Common myeloid progenitor, CD34-positive (primary cell): Measurements from ENCODE around the gene B4GALNT4.
"Not testable (repeated sequence)": the region's sequence is repeated elsewhere in the genome, so short reads cannot be mapped to it uniquely, and the experiment has no call there.

Experiments
- CTCF ChIA-PET: fragments of 350-600 bp; sonication (Branson Sonifier 250); formaldehyde crosslinking; loops from one replicate; lab custom pipeline; 2021; ENCODE audit warnings: antibody characterized with exemption; lab: Charles Lee
- POLR2A ChIA-PET: fragments of 350-600 bp; sonication (Branson Sonifier 250); formaldehyde crosslinking; loops from one replicate; lab custom pipeline; 2021; ENCODE audit warnings: antibody characterized with exemption; lab: Charles Lee
- DNase-seq, 3 donors: peaks; one replicate each; pipeline versions ENCODE4 v3.0.0 to v3.0.0-alpha.2; 2013
- H3K27ac ChIP-seq, 2 experiments: 1 replicate in 1 of 2; 2 replicates in 1 of 2; pipeline ENCODE4 v1.7.0; 2013; ENCODE audit warnings: inconsistent platforms in 2 of 2, low read length in 2 of 2, mild to moderate bottlenecking in 2 of 2, low read depth in 1 of 2, moderate library complexity in 1 of 2; ENCODE audit not compliant: severe bottlenecking in 2 of 2, insufficient read depth in 1 of 2, poor library complexity in 1 of 2
- H3K27me3 ChIP-seq, 5 experiments: replicated peaks in 2 of 5; 1 replicate in 3 of 5; 2 replicates in 2 of 5; pipeline versions ENCODE4 v1.6.1 to v1.7.0; 2013; ENCODE audit warnings: low read length in 4 of 5, mild to moderate bottlenecking in 2 of 5, moderate library complexity in 2 of 5, inconsistent platforms in 1 of 5; ENCODE audit not compliant: insufficient read depth in 5 of 5, control insufficient read depth in 4 of 5
- H3K36me3 ChIP-seq, 4 experiments: 1 replicate in 2 of 4; 2 replicates in 2 of 4; pipeline versions ENCODE4 v1.6.1 to v1.7.0; 2013; ENCODE audit warnings: low read length in 3 of 4, control low read depth in 1 of 4, mild to moderate bottlenecking in 1 of 4; ENCODE audit not compliant: control insufficient read depth in 4 of 4, insufficient read depth in 4 of 4
- H3K4me1 ChIP-seq, 4 experiments: 1 replicate in 3 of 4; 2 replicates in 1 of 4; pipeline versions ENCODE4 v1.6.1 to v1.7.1; 2013; ENCODE audit warnings: low read length in 3 of 4, mild to moderate bottlenecking in 3 of 4, control low read depth in 1 of 4, inconsistent platforms in 1 of 4, moderate library complexity in 1 of 4; ENCODE audit not compliant: control insufficient read depth in 4 of 4, insufficient read depth in 4 of 4; ENCODE audit errors: control extremely low read depth in 1 of 4
- H3K4me3 ChIP-seq, 7 experiments: 1 replicate in 4 of 7; 2 replicates in 3 of 7; pipeline versions ENCODE4 v1.5.1 to v1.7.0; 2013; ENCODE audit warnings: mild to moderate bottlenecking in 7 of 7, low read length in 6 of 7, moderate library complexity in 6 of 7, inconsistent platforms in 2 of 7, low read depth in 2 of 7, control low read depth in 1 of 7; ENCODE audit not compliant: insufficient read depth in 4 of 7, control insufficient read depth in 1 of 7; ENCODE audit errors: extremely low read depth in 1 of 7
- H3K9me3 ChIP-seq, 5 experiments: 1 replicate in 4 of 5; 2 replicates in 1 of 5; pipeline versions ENCODE4 v1.6.1 to v1.7.1; 2013; ENCODE audit warnings: low read length in 4 of 5, mild to moderate bottlenecking in 2 of 5, inconsistent platforms in 1 of 5, low read depth in 1 of 5, moderate library complexity in 1 of 5; ENCODE audit not compliant: control insufficient read depth in 4 of 5, insufficient read depth in 2 of 5; ENCODE audit errors: control extremely low read depth in 1 of 5
- WGBS: methylation state at CpG from one replicate; pipeline ENCODE4 v1.1.5; 2013; ENCODE audit not compliant: insufficient coverage; 5-methylcytosine and 5-hydroxymethylcytosine counted together

The B4GALNT4 gene

GRCh38 chr11:399731-400211 is 30.5 kb downstream of the B4GALNT4 start:
- DNase-seq: peak in 1 of 3 donors; percentile 13
- H3K4me3 ChIP-seq: no peak overlapping the region
- H3K36me3 ChIP-seq: no peaks in the 10 kb centered on the region
- 88% methylated on average over 21 of the region's 21 CpGs for WGBS
- H3K4me1 ChIP-seq: peaks cover 0 to 17% (median 13%) of the 10 kb centered on the region in 4 experiments
- H3K27me3 ChIP-seq: peaks cover 0 to 22% (median 0%) of the 10 kb centered on the region in 5 experiments
- peaks cover 0 to 7% (median 0%) of the 10 kb centered on the region in 5 experiments for H3K9me3 ChIP-seq
- H3K27ac ChIP-seq: no peak overlapping the region
- POLR2A ChIA-PET: no interaction called here
- CTCF ChIA-PET: interaction anchor here (0.9 to 1.1 kb wide), 2 partner anchors 37 to 94 kb away, joined by 3 to 4 read pairs; no protein-coding TSS in a partner anchor

- 83% methylated on average over 43 of the region's 50 CpGs for WGBS
- Histone ChIP-seq H3K9me3 (peaks cover 0 to 7% (median 0%) of the 10 kb centered on the region in 5 experiments), H3K4me3 (no peak overlapping the region), H3K4me1 (peaks cover 0 to 17% (median 13%) of the 10 kb centered on the region in 4 experiments), H3K36me3 (no peaks in the 10 kb centered on the region), H3K27me3 (peaks cover 0 to 22% (median 0%) of the 10 kb centered on the region in 5 experiments), H3K27ac (no peak overlapping the region)
- DNase-seq: peak in 1 of 3 donors; percentile 21
- ChIA-PET POLR2A (no interaction called here), CTCF (no interaction called here)
Observed at GRCh38 chr11:400241-400689, 31.0 kb downstream of the B4GALNT4 start.

- POLR2A ChIA-PET, H3K4me3 ChIP-seq, H3K9me3 ChIP-seq, H3K36me3 ChIP-seq, CTCF ChIA-PET, H3K27ac ChIP-seq, DNase-seq: not testable (repeated sequence)
- H3K4me1 ChIP-seq: peaks cover 0 to 20% (median 14%) of the 10 kb centered on the region in 4 experiments
- no CpG with 5 or more reads among the region's 52 CpGs for WGBS
- peaks cover 0 to 22% (median 0%) of the 10 kb centered on the region in 5 experiments for H3K27me3 ChIP-seq
Observed at GRCh38 chr11:401196-401595, 31.9 kb downstream of the B4GALNT4 start.

GRCh38 chr11:403021-403760 is 33.9 kb downstream of the B4GALNT4 start:
- peaks cover 0 to 20% (median 14%) of the 10 kb centered on the region in 4 experiments for H3K4me1 ChIP-seq
- H3K27me3 ChIP-seq: peaks cover 0 to 22% (median 0%) of the 10 kb centered on the region in 5 experiments
- CTCF ChIA-PET: no interaction called here
- H3K36me3 ChIP-seq: peaks cover 0 to under 1% (median 0%) of the 10 kb centered on the region in 4 experiments
- no peak overlapping the region for H3K4me3 ChIP-seq
- no peak for DNase-seq
- WGBS: 96% methylated on average over 44 of the region's 55 CpGs
- H3K9me3 ChIP-seq: peaks cover 0 to 7% (median 0%) of the 10 kb centered on the region in 5 experiments
- POLR2A ChIA-PET: no interaction called here
- H3K27ac ChIP-seq: no peak overlapping the region

- DNase-seq: no peak
- Histone ChIP-seq H3K36me3 (peaks cover 0 to 6% (median 0%) of the 10 kb centered on the region in 4 experiments), H3K4me3 (no peak overlapping the region), H3K9me3 (peaks cover 0 to 7% (median 0%) of the 10 kb centered on the region in 5 experiments), H3K27ac (no peak overlapping the region), H3K27me3 (peaks cover 0 to 20% (median 0%) of the 10 kb centered on the region in 5 experiments), H3K4me1 (peaks cover 0 to 20% (median 14%) of the 10 kb centered on the region in 4 experiments)
- CTCF ChIA-PET: interaction anchor here (4.5 kb wide), 1 partner anchor 46 kb away, joined by 46 read pairs; the partner anchor contains the start of gene PTDSS2
- POLR2A ChIA-PET: no interaction called here
- WGBS: 95% methylated on average over 27 of the region's 27 CpGs
Observed at GRCh38 chr11:403761-404431, 34.6 kb downstream of the B4GALNT4 start.

GRCh38 chr11:404551-405264 is 35.4 kb downstream of the B4GALNT4 start:
- Histone ChIP-seq H3K4me3 (no peak overlapping the region), H3K4me1 (peaks cover 0 to 20% (median 14%) of the 10 kb centered on the region in 4 experiments), H3K27me3 (peaks cover 0 to 17% (median 0%) of the 10 kb centered on the region in 5 experiments), H3K27ac (no peak overlapping the region), H3K36me3 (peaks cover 0 to 9% (median 3%) of the 10 kb centered on the region in 4 experiments), H3K9me3 (peaks cover 0 to 5% (median 0%) of the 10 kb centered on the region in 5 experiments)
- no peak for DNase-seq
- ChIA-PET POLR2A (no interaction called here), CTCF (interaction anchor here (1.1 to 4.5 kb wide), 3 partner anchors 8 to 112 kb away, joined by 3 to 46 read pairs (median 15); partner anchors contain the start of gene PTDSS2)
- WGBS: 100% methylated on average over 9 of the region's 14 CpGs
